Measurements from ENCODE around the gene KLHL41. TPM values are rescaled to one million over a fixed set of nuclear protein-coding genes. Genes with fewer than 3 reads are reported as not detected.
"Not testable (repeated sequence)": the region's sequence is repeated elsewhere in the genome, so short reads cannot be mapped to it uniquely, and the experiment has no call there.

The KLHL41 gene
- total and polyA plus RNA-seq, 7 donors, result 0.17 to 3.2 (median 1.6) TPM; not detected in 1

DNA sequence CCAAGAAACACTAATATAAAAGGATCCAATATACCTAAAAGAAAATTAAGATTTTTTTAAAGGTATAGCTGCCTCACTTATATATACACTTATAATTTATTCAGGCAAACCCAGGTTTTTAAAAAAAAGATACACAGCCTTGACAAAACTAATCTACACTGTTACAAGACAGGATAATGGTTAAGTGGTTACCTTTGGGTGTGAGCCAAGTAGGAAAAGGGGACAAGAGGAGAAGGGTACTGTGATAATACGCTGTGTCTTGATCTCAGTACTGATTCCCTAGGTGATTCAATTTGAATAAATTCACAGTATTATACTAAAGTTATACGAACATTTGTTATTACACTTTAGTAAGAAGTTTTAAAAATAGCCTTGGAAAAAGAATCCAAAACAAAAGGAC is 30.6 kb downstream of the KLHL41 start:
- no peak for DNase-seq
- Histone ChIP-seq H3K4me3 (no peak overlapping the region), H3K27me3 (no peaks in the 10 kb centered on the region), H3K36me3 (peaks cover 0 to 47% (median 6%) of the 10 kb centered on the region in 4 donors), H3K27ac (no peak overlapping the region), H3K4me1 (no peaks in the 10 kb centered on the region), H3K9me3 (no peaks in the 10 kb centered on the region)
- WGBS, 2 donors, result 92% methylated on average over 2 of the region's 2 CpGs
- intact Hi-C loops (cut with DNase I), result no loop called here
- TF ChIP-seq POLR2A (IDR thresholded peaks at IDR 0.05) (no peak), EP300 (IDR thresholded peaks at IDR 0.05) (no peak), POLR2AphosphoS5 (IDR thresholded peaks at IDR 0.05) (no peak)
- TF ChIP-seq, protein P1, sequence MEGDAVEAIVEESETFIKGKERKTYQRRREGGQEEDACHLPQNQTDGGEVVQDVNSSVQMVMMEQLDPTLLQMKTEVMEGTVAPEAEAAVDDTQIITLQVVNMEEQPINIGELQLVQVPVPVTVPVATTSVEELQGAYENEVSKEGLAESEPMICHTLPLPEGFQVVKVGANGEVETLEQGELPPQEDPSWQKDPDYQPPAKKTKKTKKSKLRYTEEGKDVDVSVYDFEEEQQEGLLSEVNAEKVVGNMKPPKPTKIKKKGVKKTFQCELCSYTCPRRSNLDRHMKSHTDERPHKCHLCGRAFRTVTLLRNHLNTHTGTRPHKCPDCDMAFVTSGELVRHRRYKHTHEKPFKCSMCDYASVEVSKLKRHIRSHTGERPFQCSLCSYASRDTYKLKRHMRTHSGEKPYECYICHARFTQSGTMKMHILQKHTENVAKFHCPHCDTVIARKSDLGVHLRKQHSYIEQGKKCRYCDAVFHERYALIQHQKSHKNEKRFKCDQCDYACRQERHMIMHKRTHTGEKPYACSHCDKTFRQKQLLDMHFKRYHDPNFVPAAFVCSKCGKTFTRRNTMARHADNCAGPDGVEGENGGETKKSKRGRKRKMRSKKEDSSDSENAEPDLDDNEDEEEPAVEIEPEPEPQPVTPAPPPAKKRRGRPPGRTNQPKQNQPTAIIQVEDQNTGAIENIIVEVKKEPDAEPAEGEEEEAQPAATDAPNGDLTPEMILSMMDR (IDR thresholded peaks at IDR 0.05), result no peak

GRCh38 chr2:169542433-169542832 is 32.9 kb downstream of the KLHL41 start:
- no peak for DNase-seq
- 96% methylated on average over 3 of the region's 3 CpGs for WGBS, 2 donors
- intact Hi-C loops (cut with DNase I), result no loop called here
- H3K27me3 ChIP-seq, result no peaks in the 10 kb centered on the region
- no peak overlapping the region for H3K4me3 ChIP-seq
- H3K27ac ChIP-seq, result no peak overlapping the region
- TF ChIP-seq POLR2A (IDR thresholded peaks at IDR 0.05), result no peak
- TF ChIP-seq, protein P1 (IDR thresholded peaks at IDR 0.05), result no peak
- TF ChIP-seq EP300 (IDR thresholded peaks at IDR 0.05), result no peak
- no peak for TF ChIP-seq POLR2AphosphoS5 (IDR thresholded peaks at IDR 0.05)
- no peaks in the 10 kb centered on the region for H3K4me1 ChIP-seq
- H3K9me3 ChIP-seq, result no peaks in the 10 kb centered on the region
- peaks cover 0 to 47% (median 6%) of the 10 kb centered on the region in 4 donors for H3K36me3 ChIP-seq

- Histone ChIP-seq H3K4me3 (no peak overlapping the region), H3K9me3 (no peaks in the 10 kb centered on the region), H3K36me3 (peaks cover 0 to 57% (median 6%) of the 10 kb centered on the region in 4 donors), H3K27ac (no peak overlapping the region), H3K4me1 (no peaks in the 10 kb centered on the region), H3K27me3 (no peaks in the 10 kb centered on the region)
- TF ChIP-seq POLR2AphosphoS5 (IDR thresholded peaks at IDR 0.05), result no peak
- TF ChIP-seq, protein P1 (IDR thresholded peaks at IDR 0.05), result no peak
- TF ChIP-seq POLR2A (IDR thresholded peaks at IDR 0.05), result no peak
- TF ChIP-seq EP300 (IDR thresholded peaks at IDR 0.05), result no peak
- intact Hi-C loops (cut with DNase I), result no loop called here
- 86 to 96% methylated on average over 2 of the region's 2 CpGs for WGBS, 2 donors
- no peak for DNase-seq
Measured at GRCh38 chr2:169546756-169547155, 37.3 kb downstream of the KLHL41 start.

DNA sequence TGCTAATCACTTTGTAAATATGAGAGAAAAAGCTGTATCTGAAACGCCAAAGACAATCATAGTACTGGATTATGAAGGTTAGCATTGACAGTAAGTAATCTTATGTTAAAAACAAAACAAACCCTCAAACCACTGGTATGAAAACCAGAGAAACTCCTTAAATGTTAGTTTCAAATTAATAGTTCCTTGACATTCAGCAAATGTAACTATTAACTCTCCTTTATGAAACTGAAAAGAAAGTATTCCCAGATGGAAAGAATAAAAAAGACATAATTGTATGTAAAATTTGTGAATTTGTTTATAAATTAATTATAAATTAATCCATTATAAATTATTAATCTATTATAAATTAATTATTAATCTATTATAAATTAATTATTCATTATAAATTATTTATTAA is 51.9 kb downstream of the KLHL41 start:
- 95 to 97% methylated on average over 1 of the region's 1 CpG for WGBS, 2 donors
- Histone ChIP-seq H3K36me3 (peaks cover 0 to 23% (median under 1%) of the 10 kb centered on the region in 4 donors), H3K27me3 (no peaks in the 10 kb centered on the region), H3K27ac (no peak overlapping the region), H3K4me1 (no peaks in the 10 kb centered on the region), H3K9me3 (no peaks in the 10 kb centered on the region), H3K4me3 (no peak overlapping the region)
- intact Hi-C loops (cut with DNase I), result no loop called here
- TF ChIP-seq EP300 (IDR thresholded peaks at IDR 0.05) (no peak), POLR2A (IDR thresholded peaks at IDR 0.05) (no peak), POLR2AphosphoS5 (IDR thresholded peaks at IDR 0.05) (no peak)
- TF ChIP-seq, protein P1 (IDR thresholded peaks at IDR 0.05), result no peak
- DNase-seq, result no peak

- H3K4me3 ChIP-seq; DNase-seq; H3K9me3 ChIP-seq; H3K27ac ChIP-seq; H3K27me3 ChIP-seq; H3K4me1 ChIP-seq; intact Hi-C loops (cut with DNase I): not testable (repeated sequence)
- 96 to 97% methylated on average over 5 of the region's 5 CpGs for WGBS, 2 donors
- peaks cover 0 to 17% (median 0%) of the 10 kb centered on the region in 4 donors for H3K36me3 ChIP-seq
Measured at GRCh38 chr2:169562084-169562483, 52.6 kb downstream of the KLHL41 start.

Measured in sigmoid colon (tissue), 7 donors.